Measurements from ENCODE around the gene CDK5RAP3.

The CDK5RAP3 gene

GRCh38 chr17:48030531-48030930, 59.6 kb downstream of the CDK5RAP3 start:
- no peak overlapping the region for H3K27ac ChIP-seq
- TF ChIP-seq CTCF (conservative IDR thresholded peaks at IDR 0.05) = no peak
